Suppressor macrophage (primary cell): ENCODE results near the gene SLC22A16.
A peak's percentile ranks its signal among the peaks of the same experiment; 100 is the strongest.
"Not testable (repeated sequence)": the region's sequence is repeated elsewhere in the genome, so short reads cannot be mapped to it uniquely, and the experiment has no call there.

ENCODE experiments used
- DNase-seq, 4 experiments: peaks; one replicate each; pipeline ENCODE4 v3.0.0-alpha.2; 2020 to 2022
- total RNA-seq, 17 experiments: gene quantifications; one replicate each; lab custom pipeline; 2026; ENCODE audit warnings: mixed read lengths in 6 of 17, inconsistent platforms in 3 of 17; lab: John Stamatoyannopoulos, UW

Gene SLC22A16
- 0.42 to 14.7 (median 4.0) reads per million in 17 experiments for total RNA-seq

GRCh38 chr6:110476046-110476849, at the start of gene SLC22A16:
SLC22A16 (minus strand) TSS chr6:110476613; CDS start chr6:110476574, 39 bp downstream.
- peak; percentile 27 to 64 (median 48) for DNase-seq

GRCh38 chr6:110525001-110525400, 48.6 kb upstream of the SLC22A16 start:
- no peak for DNase-seq

GRCh38 chr6:110524305-110524704, 47.9 kb upstream of the SLC22A16 start:
- DNase-seq: no peak

GRCh38 chr6:110523451-110524021, 47.1 kb upstream of the SLC22A16 start:
- peak in 1 of 4 experiments; percentile 22 for DNase-seq

GRCh38 chr6:110522427-110522826, 46.0 kb upstream of the SLC22A16 start:
- no peak for DNase-seq

- peak in 2 of 4 experiments; percentile 25 to 26 for DNase-seq
Observed at GRCh38 chr6:110520992-110521543, 44.7 kb upstream of the SLC22A16 start.

- no peak for DNase-seq
Observed at GRCh38 chr6:110520209-110520965, 44.0 kb upstream of the SLC22A16 start.

GRCh38 chr6:110517601-110518281, 41.3 kb upstream of the SLC22A16 start:
- no peak for DNase-seq

GRCh38 chr6:110517034-110517433, 40.6 kb upstream of the SLC22A16 start:
- DNase-seq: no peak

GRCh38 chr6:110514818-110515217, 38.4 kb upstream of the SLC22A16 start:
- peak in 1 of 4 experiments; percentile 38 for DNase-seq

GRCh38 chr6:110512991-110513390, 36.6 kb upstream of the SLC22A16 start:
- DNase-seq: peak in 1 of 4 experiments; percentile 33

- not testable (repeated sequence) for DNase-seq
Observed at GRCh38 chr6:110512549-110512948, 36.1 kb upstream of the SLC22A16 start.

GRCh38 chr6:110511401-110511800, 35.0 kb upstream of the SLC22A16 start:
- DNase-seq: no peak

GRCh38 chr6:110509617-110510241, 33.3 kb upstream of the SLC22A16 start:
- DNase-seq: peak in 3 of 4 experiments; percentile 30 to 63 (median 53)

GRCh38 chr6:110504891-110505290, 28.5 kb upstream of the SLC22A16 start:
- not testable (repeated sequence) for DNase-seq

- DNase-seq: peak; percentile 58 to 84 (median 76)
Observed at GRCh38 chr6:110495949-110496348, 19.5 kb upstream of the SLC22A16 start.

- no peak for DNase-seq
Observed at GRCh38 chr6:110493253-110493800, 16.9 kb upstream of the SLC22A16 start.

- DNase-seq: peak in 3 of 4 experiments; percentile 59 to 63 (median 60)
Observed at GRCh38 chr6:110492584-110492983, 16.2 kb upstream of the SLC22A16 start.

GRCh38 chr6:110491644-110492317, 15.4 kb upstream of the SLC22A16 start:
- peak in 2 of 4 experiments; percentile 21 to 26 for DNase-seq

- no peak for DNase-seq
Observed at GRCh38 chr6:110491299-110491643, 14.9 kb upstream of the SLC22A16 start.

GRCh38 chr6:110490110-110490509, 13.7 kb upstream of the SLC22A16 start:
- DNase-seq: no peak
